ENCODE measurements around the gene RSPO1. TPM values are rescaled to one million over a fixed set of nuclear protein-coding genes. Genes with fewer than 3 reads are reported as not detected.
A peak's percentile ranks its signal among the peaks of the same experiment; 100 is the strongest.

RSPO1 gene
- total and polyA plus RNA-seq, 2 donors: 0.02 TPM; not detected in 1

GRCh38 chr1:37612186-37612585 lies 22.5 kb downstream of the RSPO1 start:
- DNase-seq (ENCODE audit: low read depth in 6 of 9, low spot score in 9 of 9): no peak
- Histone ChIP-seq H3K36me3 (ENCODE audit: control insufficient read depth in 2 of 2, insufficient read depth in 2 of 2, low read length in 1 of 2) (no peaks in the 10 kb centered on the region), H3K4me1 (ENCODE audit: control insufficient read depth in 2 of 2, insufficient read depth in 2 of 2, low read length in 2 of 2) (no peaks in the 10 kb centered on the region), H3K27me3 (ENCODE audit: control insufficient read depth in 2 of 2, insufficient read depth in 1 of 2, low read length in 1 of 2) (peaks cover 0 to 39% of the 10 kb centered on the region in 2 donors), H3K9me3 (ENCODE audit: control insufficient read depth in 2 of 2, insufficient read depth in 1 of 2, low read length in 1 of 2) (no peaks in the 10 kb centered on the region), H3K4me3 (ENCODE audit: low read length in 2 of 2) (no peak overlapping the region), H3K27ac (ENCODE audit: low read depth in 1 of 2, low read length in 1 of 2) (no peak overlapping the region)
- WGBS: 90% methylated on average over 4 of the region's 4 CpGs

- WGBS: 89% methylated on average over 2 of the region's 2 CpGs
- H3K27me3 ChIP-seq (ENCODE audit: control insufficient read depth in 2 of 2, insufficient read depth in 1 of 2, low read length in 1 of 2): peaks cover 0 to 30% of the 10 kb centered on the region in 2 donors
Observed at GRCh38 chr1:37609994-37610393, 24.7 kb downstream of the RSPO1 start.

GRCh38 chr1:37609002-37609401 lies 25.7 kb downstream of the RSPO1 start:
- Histone ChIP-seq H3K4me1 (ENCODE audit: control insufficient read depth in 2 of 2, insufficient read depth in 2 of 2, low read length in 2 of 2) (no peaks in the 10 kb centered on the region), H3K27ac (ENCODE audit: low read depth in 1 of 2, low read length in 1 of 2) (no peak overlapping the region), H3K9me3 (ENCODE audit: control insufficient read depth in 2 of 2, insufficient read depth in 1 of 2, low read length in 1 of 2) (no peaks in the 10 kb centered on the region), H3K36me3 (ENCODE audit: control insufficient read depth in 2 of 2, insufficient read depth in 2 of 2, low read length in 1 of 2) (no peaks in the 10 kb centered on the region), H3K27me3 (ENCODE audit: control insufficient read depth in 2 of 2, insufficient read depth in 1 of 2, low read length in 1 of 2) (peaks cover 0 to 23% of the 10 kb centered on the region in 2 donors), H3K4me3 (ENCODE audit: low read length in 2 of 2) (no peak overlapping the region)
- DNase-seq (ENCODE audit: low read depth in 6 of 9, low spot score in 9 of 9): no peak
- WGBS: 53% methylated on average over 2 of the region's 2 CpGs

More at GRCh38 chr1:37609994-37610393, 24.7 kb downstream of the RSPO1 start:
- DNase-seq (ENCODE audit: low read depth in 6 of 9, low spot score in 9 of 9): no peak
- Histone ChIP-seq H3K9me3 (ENCODE audit: control insufficient read depth in 2 of 2, insufficient read depth in 1 of 2, low read length in 1 of 2) (no peaks in the 10 kb centered on the region), H3K4me1 (ENCODE audit: control insufficient read depth in 2 of 2, insufficient read depth in 2 of 2, low read length in 2 of 2) (no peaks in the 10 kb centered on the region), H3K27ac (ENCODE audit: low read depth in 1 of 2, low read length in 1 of 2) (no peak overlapping the region), H3K4me3 (ENCODE audit: low read length in 2 of 2) (no peak overlapping the region), H3K36me3 (ENCODE audit: control insufficient read depth in 2 of 2, insufficient read depth in 2 of 2, low read length in 1 of 2) (no peaks in the 10 kb centered on the region)

- 91% methylated on average over 15 of the region's 15 CpGs for WGBS
- Histone ChIP-seq H3K27ac (ENCODE audit: low read depth in 1 of 2, low read length in 1 of 2) (no peak overlapping the region), H3K4me3 (ENCODE audit: low read length in 2 of 2) (no peak overlapping the region), H3K4me1 (ENCODE audit: control insufficient read depth in 2 of 2, insufficient read depth in 2 of 2, low read length in 2 of 2) (no peaks in the 10 kb centered on the region), H3K36me3 (ENCODE audit: control insufficient read depth in 2 of 2, insufficient read depth in 2 of 2, low read length in 1 of 2) (no peaks in the 10 kb centered on the region), H3K27me3 (ENCODE audit: control insufficient read depth in 2 of 2, insufficient read depth in 1 of 2, low read length in 1 of 2) (peaks cover 0 to 13% of the 10 kb centered on the region in 2 donors), H3K9me3 (ENCODE audit: control insufficient read depth in 2 of 2, insufficient read depth in 1 of 2, low read length in 1 of 2) (no peaks in the 10 kb centered on the region)
- no peak for DNase-seq (ENCODE audit: low read depth in 6 of 9, low spot score in 9 of 9)
Observed at GRCh38 chr1:37606481-37607263, 28.0 kb downstream of the RSPO1 start.

- Histone ChIP-seq H3K4me3 (ENCODE audit: low read length in 2 of 2) (no peak overlapping the region), H3K27me3 (ENCODE audit: control insufficient read depth in 2 of 2, insufficient read depth in 1 of 2, low read length in 1 of 2) (peaks cover 0 to 13% of the 10 kb centered on the region in 2 donors)
- 97% methylated on average over 9 of the region's 9 CpGs for WGBS
Observed at GRCh38 chr1:37605806-37606474, 28.8 kb downstream of the RSPO1 start.

GRCh38 chr1:37605061-37605650 lies 29.5 kb downstream of the RSPO1 start:
- peaks cover 0 to 14% of the 10 kb centered on the region in 2 donors for H3K27me3 ChIP-seq (ENCODE audit: control insufficient read depth in 2 of 2, insufficient read depth in 1 of 2, low read length in 1 of 2)
- H3K9me3 ChIP-seq (ENCODE audit: control insufficient read depth in 2 of 2, insufficient read depth in 1 of 2, low read length in 1 of 2): no peaks in the 10 kb centered on the region
- WGBS: 91% methylated on average over 12 of the region's 12 CpGs
- H3K4me3 ChIP-seq (ENCODE audit: low read length in 2 of 2): no peak overlapping the region
- no peak for DNase-seq (ENCODE audit: low read depth in 6 of 9, low spot score in 9 of 9)
- no peaks in the 10 kb centered on the region for H3K4me1 ChIP-seq (ENCODE audit: control insufficient read depth in 2 of 2, insufficient read depth in 2 of 2, low read length in 2 of 2)
- no peaks in the 10 kb centered on the region for H3K36me3 ChIP-seq (ENCODE audit: control insufficient read depth in 2 of 2, insufficient read depth in 2 of 2, low read length in 1 of 2)
- no peak overlapping the region for H3K27ac ChIP-seq (ENCODE audit: low read depth in 1 of 2, low read length in 1 of 2)

More at GRCh38 chr1:37605806-37606474, 28.8 kb downstream of the RSPO1 start:
- no peaks in the 10 kb centered on the region for H3K4me1 ChIP-seq (ENCODE audit: control insufficient read depth in 2 of 2, insufficient read depth in 2 of 2, low read length in 2 of 2)
- no peak for DNase-seq (ENCODE audit: low read depth in 6 of 9, low spot score in 9 of 9)
- no peaks in the 10 kb centered on the region for H3K9me3 ChIP-seq (ENCODE audit: control insufficient read depth in 2 of 2, insufficient read depth in 1 of 2, low read length in 1 of 2)
- no peaks in the 10 kb centered on the region for H3K36me3 ChIP-seq (ENCODE audit: control insufficient read depth in 2 of 2, insufficient read depth in 2 of 2, low read length in 1 of 2)
- H3K27ac ChIP-seq (ENCODE audit: low read depth in 1 of 2, low read length in 1 of 2): no peak overlapping the region

GRCh38 chr1:37602750-37603694 lies 31.7 kb downstream of the RSPO1 start:
- Histone ChIP-seq H3K4me1 (ENCODE audit: control insufficient read depth in 2 of 2, insufficient read depth in 2 of 2, low read length in 2 of 2) (no peaks in the 10 kb centered on the region), H3K27me3 (ENCODE audit: control insufficient read depth in 2 of 2, insufficient read depth in 1 of 2, low read length in 1 of 2) (peaks cover 0 to 19% of the 10 kb centered on the region in 2 donors), H3K9me3 (ENCODE audit: control insufficient read depth in 2 of 2, insufficient read depth in 1 of 2, low read length in 1 of 2) (no peaks in the 10 kb centered on the region), H3K4me3 (ENCODE audit: low read length in 2 of 2) (no peak overlapping the region), H3K36me3 (ENCODE audit: control insufficient read depth in 2 of 2, insufficient read depth in 2 of 2, low read length in 1 of 2) (no peaks in the 10 kb centered on the region), H3K27ac (ENCODE audit: low read depth in 1 of 2, low read length in 1 of 2) (no peak overlapping the region)
- 47% methylated on average over 8 of the region's 8 CpGs for WGBS
- peak in 5 of 9 donors; percentile 9 to 46 (median 13) for DNase-seq (ENCODE audit: low read depth in 6 of 9, low spot score in 9 of 9)

- Histone ChIP-seq H3K27ac (ENCODE audit: low read depth in 1 of 2, low read length in 1 of 2) (no peak overlapping the region), H3K4me1 (ENCODE audit: control insufficient read depth in 2 of 2, insufficient read depth in 2 of 2, low read length in 2 of 2) (no peaks in the 10 kb centered on the region), H3K36me3 (ENCODE audit: control insufficient read depth in 2 of 2, insufficient read depth in 2 of 2, low read length in 1 of 2) (no peaks in the 10 kb centered on the region), H3K27me3 (ENCODE audit: control insufficient read depth in 2 of 2, insufficient read depth in 1 of 2, low read length in 1 of 2) (peaks cover 0 to 14% of the 10 kb centered on the region in 2 donors), H3K4me3 (ENCODE audit: low read length in 2 of 2) (no peak overlapping the region), H3K9me3 (ENCODE audit: control insufficient read depth in 2 of 2, insufficient read depth in 1 of 2, low read length in 1 of 2) (no peaks in the 10 kb centered on the region)
- no peak for DNase-seq (ENCODE audit: low read depth in 6 of 9, low spot score in 9 of 9)
Observed at GRCh38 chr1:37601441-37601840, 33.3 kb downstream of the RSPO1 start.
